Kidney (tissue), 14 donors: ENCODE data around the gene MAP2K6. TPM values are rescaled to one million over a fixed set of nuclear protein-coding genes. Genes with fewer than 3 reads are reported as not detected.

ENCODE experiments used
- DNase-seq, 5 donors: peaks; one replicate each; pipeline ENCODE4 v3.0.0-alpha.2; 2013 to 2020
- FAIRE-seq: peaks from 2 replicates; lab custom pipeline; 2012; peaks lifted over from hg19 to GRCh38; lab: Jason Lieb, UNC
- H3K27ac ChIP-seq, 2 donors: one replicate each; pipeline ENCODE4 v1.7.0; 2013; ENCODE audit warnings: low read depth in 2 of 2, low read length in 2 of 2, inconsistent platforms in 1 of 2
- H3K27me3 ChIP-seq: one replicate; pipeline ENCODE4 v1.7.1; 2013; ENCODE audit warnings: low read length, inconsistent platforms; ENCODE audit not compliant: control insufficient read depth, insufficient read depth
- H3K36me3 ChIP-seq, 3 donors: one replicate each; pipeline versions ENCODE4 v1.7.0 to v1.7.1; 2013; ENCODE audit warnings: low read length in 3 of 3, control low read depth in 1 of 3, inconsistent platforms in 1 of 3; ENCODE audit not compliant: insufficient read depth in 3 of 3, control insufficient read depth in 2 of 3
- H3K4me1 ChIP-seq, 3 donors: one replicate each; pipeline versions ENCODE4 v1.7.0 to v1.7.1; 2013; ENCODE audit warnings: low read length in 3 of 3, inconsistent platforms in 1 of 3, low read depth in 1 of 3; ENCODE audit not compliant: control insufficient read depth in 2 of 3, insufficient read depth in 2 of 3
- H3K4me3 ChIP-seq, 3 donors: one replicate each; pipeline versions ENCODE4 v1.7.0 to v1.8.1; 2013; ENCODE audit warnings: low read length in 3 of 3, control low read depth in 1 of 3, inconsistent platforms in 1 of 3
- H3K9ac ChIP-seq, 3 donors: one replicate each; pipeline versions ENCODE4 v1.7.0 to v1.7.1; 2013; ENCODE audit warnings: low read length in 3 of 3, control low read depth in 1 of 3, inconsistent platforms in 1 of 3
- H3K9me3 ChIP-seq, 3 donors: one replicate each; pipeline versions ENCODE4 v1.7.0 to v1.7.1; 2013; ENCODE audit warnings: low read length in 3 of 3, control low read depth in 1 of 3, inconsistent platforms in 1 of 3; ENCODE audit not compliant: control insufficient read depth in 2 of 3, insufficient read depth in 1 of 3
- CTCF ChIP-seq: IDR thresholded peaks from 3 replicates; pipeline ENCODE4 v1.5.1; 2012; ENCODE audit warnings: mild to moderate bottlenecking, moderate library complexity, borderline replicate concordance; ENCODE audit not compliant: insufficient read depth; ENCODE audit errors: extremely low read depth
- intact Hi-C: fragments of 100-400 bp; cut with DNase I; formaldehyde crosslinking; loops from one replicate; pipeline ENCODE4 v1.11.1; 2022
- polyA plus RNA-seq: library from polyadenylated mRNA; stranded (reverse); fragments of 350-450 nt; fragmentation: Illumina TruSeq; extraction: RNeasy Lipid Tissue Mini Kit (QIAGEN cat#74804); gene quantifications from one replicate; pipeline ENCODE4 v1.2.3, GENCODE V29; 2014; ENCODE audit warnings: low read depth, low replicate concordance; ENCODE audit not compliant: insufficient read depth
- total RNA-seq: library from RNA; stranded (reverse); fragmentation: NEBNext Ultra II Directional; extraction: Animal tissue kit (Norgen Biotek cat#: 25700); gene quantifications from one replicate; pipeline ENCODE4 v1.2.1, GENCODE V29; 2021
- donor health status: control.
- donor health status: control.
- donor health status: control.
- donor health status: control.
- donor health status: control.
- donor health status: DM: yes; HTN: yes; CAD: no.
- donor health status: Normal renal cell carcinoma (clear cell type).

MAP2K6 gene
- total and polyA plus RNA-seq, 2 donors from 2014 or later: 8.6 to 10.2 TPM

- no peak for FAIRE-seq
- Histone ChIP-seq H3K9ac (no peak overlapping the region), H3K27ac (no peak overlapping the region), H3K4me3 (peak overlapping the region in 2 of 3 donors; percentile 30 to 63), H3K9me3 (no peaks in the 10 kb centered on the region), H3K4me1 (no peaks in the 10 kb centered on the region), H3K27me3 (no peaks in the 10 kb centered on the region), H3K36me3 (no peaks in the 10 kb centered on the region)
- TF ChIP-seq CTCF: no peak
- intact Hi-C loops: no loop called here
- peak in 3 of 5 donors; percentile 20 to 58 (median 25) for DNase-seq
Measured at GRCh38 chr17:69581061-69581961, 166.8 kb downstream of the MAP2K6 start.

- Histone ChIP-seq H3K27ac (no peak overlapping the region), H3K9me3 (no peaks in the 10 kb centered on the region), H3K4me3 (no peak overlapping the region), H3K36me3 (no peaks in the 10 kb centered on the region), H3K4me1 (no peaks in the 10 kb centered on the region), H3K9ac (no peak overlapping the region), H3K27me3 (no peaks in the 10 kb centered on the region)
- FAIRE-seq: no peak
- DNase-seq: no peak
- intact Hi-C loops: no loop called here
- no peak for TF ChIP-seq CTCF
Measured at GRCh38 chr17:69588316-69588715, 173.8 kb downstream of the MAP2K6 start.

- no peak for DNase-seq
- H3K36me3 ChIP-seq: no peaks in the 10 kb centered on the region
- intact Hi-C loops: no loop called here
- no peak overlapping the region for H3K4me3 ChIP-seq
- TF ChIP-seq CTCF: no peak
- H3K9me3 ChIP-seq: no peaks in the 10 kb centered on the region
- FAIRE-seq: no peak
- no peak overlapping the region for H3K9ac ChIP-seq
- no peak overlapping the region for H3K27ac ChIP-seq
- H3K27me3 ChIP-seq: no peaks in the 10 kb centered on the region
- no peaks in the 10 kb centered on the region for H3K4me1 ChIP-seq
Measured at GRCh38 chr17:69588827-69589239, 174.3 kb downstream of the MAP2K6 start.
